Large intestine (tissue), 3 donors: Measurements from ENCODE around the gene MASP1. TPM values are rescaled to one million over a fixed set of nuclear protein-coding genes. Genes with fewer than 3 reads are reported as not detected.

ENCODE experiments used
- DNase-seq, 2 donors: peaks; one replicate each; pipeline versions ENCODE4 v3.0.0 to v3.0.0-alpha.2; 2013
- H3K27ac ChIP-seq: one replicate; pipeline ENCODE4 v1.5.1; 2013; ENCODE audit warnings: low read length
- H3K27me3 ChIP-seq: 2 replicates; pipeline ENCODE4 v1.6.1; 2013; ENCODE audit warnings: low read length; ENCODE audit not compliant: control insufficient read depth, insufficient read depth
- H3K36me3 ChIP-seq: 2 replicates; pipeline ENCODE4 v1.6.1; 2013; ENCODE audit warnings: low read length; ENCODE audit not compliant: control insufficient read depth, insufficient read depth
- H3K4me1 ChIP-seq: one replicate; pipeline ENCODE4 v1.6.1; 2013; ENCODE audit warnings: low read length; ENCODE audit not compliant: control insufficient read depth, insufficient read depth
- H3K4me3 ChIP-seq: one replicate; pipeline ENCODE4 v1.5.1; 2013; ENCODE audit warnings: low read length
- H3K9me3 ChIP-seq: one replicate; pipeline ENCODE4 v1.6.1; 2013; ENCODE audit warnings: mild to moderate bottlenecking, low read depth, low read length, moderate library complexity; ENCODE audit not compliant: control insufficient read depth
- WGBS: methylation state at CpG from one replicate; pipeline ENCODE4 v1.1.5; 2013; ENCODE audit warnings: low lambda C conversion rate; ENCODE audit not compliant: insufficient coverage; 5-methylcytosine and 5-hydroxymethylcytosine counted together
- polyA plus RNA-seq: library from polyadenylated mRNA; unstranded; fragments of 120-200 nt; gene quantifications from one replicate; pipeline ENCODE4 v1.2.1, GENCODE V29; 2013

Gene MASP1
- polyA plus RNA-seq, 1 donor = 56.6 TPM

- no peaks in the 10 kb centered on the region for H3K27me3 ChIP-seq
- H3K9me3 ChIP-seq = no peaks in the 10 kb centered on the region
- no peak overlapping the region for H3K4me3 ChIP-seq
- peaks cover 15% of the 10 kb centered on the region for H3K36me3 ChIP-seq
- no peak for DNase-seq
- peaks cover 10% of the 10 kb centered on the region for H3K4me1 ChIP-seq
- H3K27ac ChIP-seq = peak overlapping the region; percentile 55
- WGBS = no CpG with 5 or more reads among the region's 1 CpG
Measured at GRCh38 chr3:187287256-187287655, 4.3 kb downstream of the MASP1 start.

- peak overlapping the region; percentile 55 for H3K27ac ChIP-seq
- 86% methylated on average over 1 of the region's 5 CpGs for WGBS
- peak; percentile 79 to 84 for DNase-seq
- no peaks in the 10 kb centered on the region for H3K27me3 ChIP-seq
- no peak overlapping the region for H3K4me3 ChIP-seq
- peaks cover 8% of the 10 kb centered on the region for H3K4me1 ChIP-seq
- H3K36me3 ChIP-seq = peaks cover 15% of the 10 kb centered on the region
- no peaks in the 10 kb centered on the region for H3K9me3 ChIP-seq
Measured at GRCh38 chr3:187286467-187287059, 5.0 kb downstream of the MASP1 start.

GRCh38 chr3:187281191-187281714 lies 10.3 kb downstream of the MASP1 start:
- no CpG with 5 or more reads among the region's 4 CpGs for WGBS
- H3K9me3 ChIP-seq = no peaks in the 10 kb centered on the region

GRCh38 chr3:187280644-187281043 lies 10.9 kb downstream of the MASP1 start:
- no peak overlapping the region for H3K27ac ChIP-seq
- peak in 1 of 2 donors; percentile 18 for DNase-seq
- H3K9me3 ChIP-seq = no peaks in the 10 kb centered on the region
- no CpG with 5 or more reads among the region's 1 CpG for WGBS
- no peak overlapping the region for H3K4me3 ChIP-seq
- H3K4me1 ChIP-seq = no peaks in the 10 kb centered on the region
- peaks cover 15% of the 10 kb centered on the region for H3K36me3 ChIP-seq
- H3K27me3 ChIP-seq = no peaks in the 10 kb centered on the region

More at GRCh38 chr3:187281191-187281714, 10.3 kb downstream of the MASP1 start:
- DNase-seq = no peak
- Histone ChIP-seq H3K4me1 (no peaks in the 10 kb centered on the region), H3K27ac (no peak overlapping the region), H3K4me3 (no peak overlapping the region), H3K36me3 (peaks cover 15% of the 10 kb centered on the region), H3K27me3 (no peaks in the 10 kb centered on the region)

GRCh38 chr3:187277129-187277462 lies 14.4 kb downstream of the MASP1 start:
- Histone ChIP-seq H3K36me3 (peaks cover 2% of the 10 kb centered on the region), H3K9me3 (no peaks in the 10 kb centered on the region), H3K4me1 (no peaks in the 10 kb centered on the region), H3K27me3 (no peaks in the 10 kb centered on the region), H3K4me3 (no peak overlapping the region), H3K27ac (no peak overlapping the region)
- DNase-seq = no peak
- WGBS = no CpG with 5 or more reads among the region's 1 CpG

GRCh38 chr3:187276397-187277128 lies 15.0 kb downstream of the MASP1 start:
- Histone ChIP-seq H3K4me1 (no peaks in the 10 kb centered on the region), H3K9me3 (no peaks in the 10 kb centered on the region), H3K27ac (no peak overlapping the region), H3K4me3 (no peak overlapping the region), H3K36me3 (peaks cover 2% of the 10 kb centered on the region), H3K27me3 (no peaks in the 10 kb centered on the region)
- no CpG with 5 or more reads among the region's 7 CpGs for WGBS
- no peak for DNase-seq

- WGBS = no CpG with 5 or more reads among the region's 5 CpGs
- Histone ChIP-seq H3K27ac (no peak overlapping the region), H3K4me3 (no peak overlapping the region), H3K27me3 (no peaks in the 10 kb centered on the region), H3K36me3 (peaks cover 8% of the 10 kb centered on the region), H3K4me1 (no peaks in the 10 kb centered on the region), H3K9me3 (no peaks in the 10 kb centered on the region)
- no peak for DNase-seq
Measured at GRCh38 chr3:187274977-187275338, 16.6 kb downstream of the MASP1 start.

- no peaks in the 10 kb centered on the region for H3K9me3 ChIP-seq
- no peak overlapping the region for H3K27ac ChIP-seq
- H3K4me1 ChIP-seq = no peaks in the 10 kb centered on the region
- H3K4me3 ChIP-seq = no peak overlapping the region
- no CpG with 5 or more reads among the region's 6 CpGs for WGBS
- no peak for DNase-seq
- H3K27me3 ChIP-seq = no peaks in the 10 kb centered on the region
- peaks cover 8% of the 10 kb centered on the region for H3K36me3 ChIP-seq
Measured at GRCh38 chr3:187274315-187274976, 17.1 kb downstream of the MASP1 start.

GRCh38 chr3:187271582-187271981 lies 20.0 kb downstream of the MASP1 start:
- DNase-seq = no peak
- H3K36me3 ChIP-seq = peaks cover 10% of the 10 kb centered on the region
- no peaks in the 10 kb centered on the region for H3K27me3 ChIP-seq
- H3K4me1 ChIP-seq = no peaks in the 10 kb centered on the region
- 90% methylated on average over 2 of the region's 2 CpGs for WGBS
- no peaks in the 10 kb centered on the region for H3K9me3 ChIP-seq
- H3K27ac ChIP-seq = no peak overlapping the region
- H3K4me3 ChIP-seq = no peak overlapping the region

GRCh38 chr3:187269486-187269885 lies 22.1 kb downstream of the MASP1 start:
- no peak overlapping the region for H3K27ac ChIP-seq
- peaks cover 14% of the 10 kb centered on the region for H3K4me1 ChIP-seq
- no peaks in the 10 kb centered on the region for H3K9me3 ChIP-seq
- no peaks in the 10 kb centered on the region for H3K27me3 ChIP-seq
- no peak overlapping the region for H3K4me3 ChIP-seq
- peaks cover 9% of the 10 kb centered on the region for H3K36me3 ChIP-seq
- no peak for DNase-seq
